Lower leg skin (tissue), 4 donors: ENCODE results near the gene RASA2. TPM values are rescaled to one million over a fixed set of nuclear protein-coding genes. Genes with fewer than 3 reads are reported as not detected.
A peak's percentile ranks its signal among the peaks of the same experiment; 100 is the strongest.

Source experiments
- DNase-seq, 2 donors: peaks; one replicate each; pipeline ENCODE4 v3.0.0-alpha.2; 2019; ENCODE audit warnings: low spot score in 2 of 2
- H3K4me3 ChIP-seq: fragments of 200-600 bp; sonication (generic); 2 replicates; pipeline ENCODE4 v1.5.1; 2017; ENCODE audit warnings: mild to moderate bottlenecking, low read depth; ENCODE audit not compliant: poor library complexity, severe bottlenecking
- CTCF ChIP-seq, 3 donors: fragments of 450-650 bp; IDR thresholded peaks; one replicate each; pipeline ENCODE4 v1.5.1; 2016; ENCODE audit warnings: antibody characterized with exemption in 3 of 3, mild to moderate bottlenecking in 3 of 3, moderate library complexity in 2 of 3
- POLR2A ChIP-seq, 2 donors: fragments of 450-650 bp; IDR thresholded peaks; one replicate each; pipeline ENCODE4 v1.6.1; 2016 to 2017; ENCODE audit warnings: antibody characterized with exemption in 2 of 2, mild to moderate bottlenecking in 1 of 2, moderate library complexity in 1 of 2
- WGBS, 2 donors: methylation state at CpG; one replicate each; pipeline ENCODE4 v1.1.5; 2018; 5-methylcytosine and 5-hydroxymethylcytosine counted together
- intact Hi-C: fragments of 100-400 bp; cut with DNase I; formaldehyde crosslinking; loops from one replicate; pipeline ENCODE4 v1.15.0; 2023; ENCODE audit warnings: low total_unique reads
- total RNA-seq, 4 donors: library from RNA; depleted of rRNA; stranded (reverse); fragments of >200 nt; gene quantifications; one replicate each; pipeline ENCODE4 v1.1.0, GENCODE V29; 2016

The RASA2 gene
- total RNA-seq, 4 donors from 2014 or later, result 18.7 to 46.2 (median 21.2) TPM

- intact Hi-C loops, result no loop called here
- TF ChIP-seq CTCF (IDR thresholded peaks at IDR 0.05), result no peak
- no peak for TF ChIP-seq POLR2A (IDR thresholded peaks at IDR 0.05)
- no peak overlapping the region for H3K4me3 ChIP-seq
- DNase-seq, result peak in 1 of 2 donors; percentile 70
- WGBS, 2 donors, result 81 to 92% methylated on average over 4 of the region's 4 CpGs
These were observed 146.1 kb downstream of the RASA2 start for GRCh38 chr3:141632779-141633374.

- TF ChIP-seq CTCF (IDR thresholded peaks at IDR 0.05) (no peak), POLR2A (IDR thresholded peaks at IDR 0.05) (no peak)
- no peak overlapping the region for H3K4me3 ChIP-seq
- WGBS, 2 donors, result 57 to 72% methylated on average over 2 of the region's 2 CpGs
- DNase-seq, result no peak
- intact Hi-C loops, result no loop called here
These were observed 155.4 kb downstream of the RASA2 start for GRCh38 chr3:141642215-141642614.

GRCh38 chr3:141643391-141643790 is 156.6 kb downstream of the RASA2 start:
- H3K4me3 ChIP-seq, result no peak overlapping the region
- DNase-seq, result no peak
- intact Hi-C loops, result no loop called here
- TF ChIP-seq POLR2A (IDR thresholded peaks at IDR 0.05) (no peak), CTCF (IDR thresholded peaks at IDR 0.05) (no peak)

GRCh38 chr3:141643796-141644195 is 157.0 kb downstream of the RASA2 start:
- intact Hi-C loops, result no loop called here
- DNase-seq, result no peak
- TF ChIP-seq POLR2A (IDR thresholded peaks at IDR 0.05), result no peak
- TF ChIP-seq CTCF (IDR thresholded peaks at IDR 0.05), result no peak
- WGBS, 2 donors, result 49 to 57% methylated on average over 1 of the region's 1 CpG
- H3K4me3 ChIP-seq, result no peak overlapping the region

- H3K4me3 ChIP-seq, result no peak overlapping the region
- WGBS, 2 donors, result 34 to 37% methylated on average over 5 of the region's 5 CpGs
- intact Hi-C loops, result no loop called here
- TF ChIP-seq POLR2A (IDR thresholded peaks at IDR 0.05), result no peak
- TF ChIP-seq CTCF (IDR thresholded peaks at IDR 0.05), result no peak
- peak; percentile 71 to 93 for DNase-seq
These were observed 158.1 kb downstream of the RASA2 start for GRCh38 chr3:141644931-141645330.
